CD4-positive, alpha-beta T cell treated with Interleukin-17A for 4 hours (primary cell): Measurements from ENCODE around the gene SUSD6.
A peak's percentile ranks its signal among the peaks of the same experiment; 100 is the strongest.

Source experiments
- DNase-seq: peaks from one replicate; pipeline ENCODE4 v3.0.0-alpha.2; 2020; ENCODE audit warnings: mixed read lengths

The SUSD6 gene

GRCh38 chr14:69651664-69652063 lies 40.3 kb downstream of the SUSD6 start:
- no peak for DNase-seq

DNA sequence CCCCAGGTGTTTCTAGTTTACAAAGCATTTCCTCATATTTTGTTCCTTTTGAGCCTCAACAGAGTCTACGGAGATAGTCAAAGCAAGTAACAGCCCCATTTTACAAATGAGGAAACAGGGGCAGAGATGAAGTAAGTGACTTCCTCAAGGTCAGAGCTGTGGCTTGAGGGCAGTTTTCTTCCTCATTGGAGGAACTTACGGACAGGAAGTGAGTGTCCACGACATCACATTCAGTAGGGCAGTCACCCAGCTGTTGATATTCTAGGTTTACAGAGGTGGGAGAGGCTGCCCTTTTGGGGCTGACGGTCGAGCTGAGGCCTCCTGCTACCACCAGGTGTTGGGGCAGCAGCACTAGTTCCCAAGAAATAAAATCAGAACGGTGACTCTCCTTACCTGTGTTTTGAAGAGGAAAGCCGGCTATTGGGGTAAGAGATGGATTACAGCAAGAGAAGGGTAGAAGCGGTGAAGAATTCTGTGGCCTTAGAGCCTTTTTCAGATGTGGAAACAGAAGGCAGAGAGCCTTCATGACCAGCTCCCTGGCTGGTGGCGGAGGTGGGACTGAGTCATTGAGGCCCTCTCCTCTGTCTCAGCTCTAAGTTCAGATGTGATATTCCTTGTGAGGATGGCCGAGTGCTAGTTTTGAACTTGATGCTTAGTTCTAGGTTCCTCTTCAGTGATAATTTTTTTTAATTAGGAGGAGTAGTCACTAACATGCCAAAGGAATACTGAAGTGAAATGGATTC lies 41.7 kb downstream of the SUSD6 start:
- DNase-seq = no peak

GRCh38 chr14:69654116-69654515 lies 42.7 kb downstream of the SUSD6 start:
- DNase-seq = no peak

GRCh38 chr14:69657950-69658355 lies 46.6 kb downstream of the SUSD6 start:
- DNase-seq = no peak

GRCh38 chr14:69658664-69659261 lies 47.4 kb downstream of the SUSD6 start:
- peak; percentile 57 for DNase-seq

- DNase-seq = no peak
Measured at GRCh38 chr14:69660344-69661193, 49.2 kb downstream of the SUSD6 start.

DNA sequence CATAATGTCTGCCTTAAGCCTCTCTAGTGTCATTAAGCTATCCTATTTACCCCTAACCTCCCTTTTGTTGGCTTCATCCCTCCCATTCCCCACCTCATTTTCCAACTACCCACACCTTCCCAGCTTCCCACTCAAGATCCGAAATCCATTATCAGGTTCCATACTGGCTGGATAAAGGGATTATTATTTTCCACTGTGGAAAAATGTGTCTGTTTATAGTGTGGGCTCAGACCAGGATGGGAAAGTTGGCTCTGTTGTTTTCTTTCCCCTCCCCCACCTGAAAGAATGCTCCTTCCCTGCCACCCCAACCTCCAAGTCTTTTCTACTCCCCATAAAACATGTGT lies 49.8 kb downstream of the SUSD6 start:
- DNase-seq = no peak

GRCh38 chr14:69662636-69663299 lies 51.4 kb downstream of the SUSD6 start:
- no peak for DNase-seq

GRCh38 chr14:69663300-69663643 lies 51.9 kb downstream of the SUSD6 start:
- no peak for DNase-seq

GRCh38 chr14:69664265-69664664 lies 52.9 kb downstream of the SUSD6 start:
- no peak for DNase-seq

GRCh38 chr14:69664865-69665526 lies 53.6 kb downstream of the SUSD6 start:
- no peak for DNase-seq

- no peak for DNase-seq
Measured at GRCh38 chr14:69665631-69666030, 54.2 kb downstream of the SUSD6 start.

GRCh38 chr14:69666112-69666511 lies 54.7 kb downstream of the SUSD6 start:
- DNase-seq = no peak

DNA sequence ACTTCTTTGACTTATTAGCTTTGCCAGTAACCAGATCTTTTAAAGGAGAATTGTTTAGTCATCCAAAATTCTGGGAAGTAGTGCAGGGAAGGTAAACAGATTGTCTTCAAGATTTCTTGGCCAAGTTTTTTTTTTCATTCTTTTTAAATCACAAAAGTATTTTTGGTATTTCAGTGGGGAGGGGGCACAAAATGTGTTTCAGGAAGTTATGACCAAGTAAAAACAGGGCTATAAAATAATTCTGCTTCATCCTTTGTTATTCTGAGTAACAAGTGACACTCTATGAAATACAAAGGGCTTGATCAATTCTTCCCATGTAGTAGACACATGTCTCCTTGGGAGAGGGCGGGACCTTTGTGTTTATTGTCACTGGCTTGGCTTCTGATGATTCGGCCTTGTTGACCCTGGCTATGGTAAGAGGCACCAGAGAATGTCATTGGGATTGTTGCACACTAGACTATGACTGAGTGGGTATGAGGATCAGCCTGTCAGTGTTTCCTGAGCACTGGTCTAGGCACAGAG lies 55.4 kb downstream of the SUSD6 start:
- DNase-seq = no peak

DNA sequence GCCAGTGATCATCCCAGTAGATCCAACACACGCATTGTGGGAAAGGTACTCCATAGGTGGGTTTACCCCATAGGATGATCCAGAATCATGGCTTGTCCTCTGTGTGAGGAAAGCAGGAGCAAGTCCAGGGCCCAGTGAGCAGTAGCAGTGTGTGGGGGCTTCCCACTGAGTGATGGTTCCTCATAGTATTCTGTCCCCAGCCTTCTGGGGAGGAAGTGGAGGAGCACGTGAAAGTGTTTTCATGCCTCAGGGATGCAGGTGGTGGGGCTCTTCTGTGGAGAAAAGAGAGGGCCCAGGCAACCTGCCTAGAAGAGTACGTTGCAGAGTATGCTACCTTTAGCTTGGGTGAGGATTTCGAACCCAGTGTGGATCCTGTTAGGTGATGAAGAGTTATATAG lies 56.5 kb downstream of the SUSD6 start:
- no peak for DNase-seq

DNA sequence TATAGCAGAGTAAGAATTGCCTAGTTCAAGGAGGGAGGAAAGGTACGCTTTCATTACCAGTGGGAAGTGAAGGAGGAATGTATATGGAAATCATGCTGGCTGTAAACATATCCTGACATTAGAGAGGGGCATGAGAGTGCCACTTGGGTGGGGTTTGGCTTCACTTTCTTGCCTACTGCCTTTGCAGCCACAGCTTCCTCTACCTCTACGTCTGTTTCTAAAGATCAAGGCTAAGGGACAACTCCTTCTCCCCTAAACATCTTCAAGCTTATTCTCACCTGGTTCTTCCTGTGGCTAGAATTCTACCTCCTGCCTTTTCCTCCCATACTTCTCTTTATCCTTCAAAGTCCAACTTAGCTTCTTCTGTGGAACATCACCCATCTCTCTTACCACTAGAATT lies 58.0 kb downstream of the SUSD6 start:
- DNase-seq = no peak

DNA sequence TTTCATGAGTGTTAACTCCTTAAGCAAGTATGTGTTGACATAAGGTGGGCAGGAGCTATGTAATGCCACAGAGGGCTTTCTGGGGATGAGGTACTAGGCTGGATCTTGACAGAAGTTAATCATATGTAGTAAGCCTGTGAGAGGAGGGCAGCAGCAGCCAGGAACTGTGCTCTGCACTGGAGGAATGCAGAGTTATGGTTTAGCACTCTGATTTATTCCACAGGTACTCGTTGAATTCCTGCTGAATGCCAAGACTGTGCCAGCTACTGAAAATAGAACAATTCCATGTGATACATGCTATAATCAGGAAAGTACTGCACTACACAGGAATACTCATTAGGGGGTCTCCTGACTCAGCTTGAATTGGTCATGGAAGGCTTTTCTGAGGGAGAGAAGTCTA lies 58.7 kb downstream of the SUSD6 start:
- no peak for DNase-seq

- no peak for DNase-seq
Measured at GRCh38 chr14:69671365-69672030, 60.1 kb downstream of the SUSD6 start.

DNA sequence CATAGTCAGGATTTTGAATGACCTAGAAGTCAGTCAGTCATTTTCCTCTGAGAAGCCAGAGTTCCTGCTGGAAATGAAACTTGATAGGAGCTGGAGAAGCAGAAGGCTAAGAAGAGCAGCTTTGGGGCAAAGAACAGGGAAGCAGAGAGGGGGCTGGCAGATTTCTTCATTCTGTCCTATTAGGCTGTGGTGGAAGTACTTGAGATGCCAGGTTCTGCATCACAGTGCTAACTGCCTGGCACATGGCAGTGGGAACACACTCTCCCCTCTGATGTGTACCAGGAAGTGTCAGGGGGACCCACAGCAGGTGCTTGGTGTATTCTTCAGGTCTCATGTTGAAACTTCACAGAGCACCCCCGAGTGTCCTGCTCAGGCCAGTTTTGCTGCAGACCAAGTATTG lies 61.0 kb downstream of the SUSD6 start:
- DNase-seq = peak; percentile 25

GRCh38 chr14:69673104-69673503 lies 61.7 kb downstream of the SUSD6 start:
- DNase-seq = no peak

DNA sequence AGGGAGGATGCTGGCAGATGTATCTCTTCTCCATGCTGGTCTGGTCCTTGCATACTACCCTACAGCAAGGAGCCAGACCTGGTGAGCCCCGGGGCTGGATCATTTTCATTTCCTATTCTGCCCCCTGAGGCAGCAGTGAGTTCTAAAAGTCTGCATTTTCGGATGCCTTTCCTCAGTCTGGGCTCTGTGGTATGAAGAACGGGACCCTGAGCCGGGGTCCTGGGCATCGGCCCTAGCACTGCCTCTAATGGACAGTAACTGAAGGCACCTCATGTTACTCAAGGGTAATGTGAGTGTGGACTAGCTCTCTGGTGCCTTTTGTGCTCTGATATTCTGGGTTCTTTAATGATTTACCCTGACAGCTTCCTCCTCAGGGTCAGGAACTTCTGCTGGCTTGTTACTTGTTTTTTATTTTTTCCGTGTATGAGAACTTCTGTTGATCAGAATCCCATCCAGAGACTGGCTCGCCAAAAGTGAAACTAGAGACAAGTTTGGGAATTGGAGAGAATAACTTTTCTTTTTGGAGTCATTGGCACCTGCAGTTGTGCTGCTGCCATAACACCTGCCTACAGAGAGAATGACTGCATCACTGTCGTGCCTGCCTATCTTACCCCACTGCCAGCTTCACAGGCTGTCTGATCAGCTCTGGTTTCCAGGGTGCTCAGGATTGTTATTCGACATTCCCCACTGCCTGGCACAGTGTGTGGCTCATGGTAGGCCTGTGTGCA lies 62.3 kb downstream of the SUSD6 start:
- DNase-seq = no peak
